RWPE1 (cell line): ENCODE data around the gene CCDC27.
A peak's percentile ranks its signal among the peaks of the same experiment; 100 is the strongest.

Source experiments
- CTCF ChIA-PET: fragments of 350-600 bp; sonication (Branson Sonifier 250); formaldehyde crosslinking; extraction: SDS; loops from one replicate; lab custom pipeline; 2021; lab: Yijun Ruan, JAX
- POLR2A ChIA-PET: fragments of 400-600 bp; formaldehyde crosslinking; extraction: SDS; loops from one replicate; lab custom pipeline; 2020; ENCODE audit warnings: antibody characterized with exemption; ENCODE audit not compliant: low non-redundant PET; lab: Yijun Ruan, JAX
- DNase-seq: peaks from one replicate; pipeline ENCODE4 v3.0.0; 2012; ENCODE audit warnings: low spot score
- H3K27ac ChIP-seq: fragments of 450-650 bp; 2 replicates; pipeline ENCODE4 v1.5.1; 2017
- TF ChIP-seq, protein P1 (sequence below): fragments of 450-650 bp; conservative IDR thresholded peaks from 2 replicates; pipeline ENCODE4 v1.5.1; 2017; ENCODE audit warnings: low read depth, mild to moderate bottlenecking

The CCDC27 gene

DNA sequence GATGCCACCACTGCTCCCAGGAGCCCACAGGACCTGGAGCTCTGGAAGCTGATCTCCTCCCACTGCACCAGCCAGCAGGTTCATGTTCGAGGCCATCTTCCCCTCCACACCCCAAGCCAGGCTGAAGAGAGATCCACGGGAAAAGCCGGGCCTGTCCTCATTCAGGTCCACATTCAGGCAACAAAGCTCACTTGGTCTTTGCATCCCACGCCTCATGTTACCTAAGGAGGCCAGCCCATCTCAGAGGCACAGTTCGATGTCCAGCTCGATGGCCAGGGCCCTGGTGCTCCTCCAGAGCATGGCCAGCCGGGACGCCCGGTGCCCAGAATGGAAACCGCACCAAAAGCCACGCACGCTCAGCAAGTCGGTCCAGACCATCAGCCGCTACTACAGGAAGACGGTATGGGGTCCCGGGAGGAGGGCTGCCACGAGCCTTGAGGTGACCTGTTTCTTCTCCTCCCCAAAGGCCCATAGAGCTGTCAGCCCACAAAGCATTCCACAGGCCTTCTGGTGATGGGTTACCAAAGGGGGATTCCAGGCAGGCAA lies at the start of gene CCDC27:
Gene CCDC27, plus strand, starts transcription at position 51 of the 546 bp plus-strand sequence. Its CDS starts 32 bp downstream, at position 83.
- ChIA-PET CTCF (no interaction called here), POLR2A (no interaction called here)
- H3K27ac ChIP-seq: no peak within 1 kb of the TSS
- no peak for DNase-seq
- TF ChIP-seq, protein P1, sequence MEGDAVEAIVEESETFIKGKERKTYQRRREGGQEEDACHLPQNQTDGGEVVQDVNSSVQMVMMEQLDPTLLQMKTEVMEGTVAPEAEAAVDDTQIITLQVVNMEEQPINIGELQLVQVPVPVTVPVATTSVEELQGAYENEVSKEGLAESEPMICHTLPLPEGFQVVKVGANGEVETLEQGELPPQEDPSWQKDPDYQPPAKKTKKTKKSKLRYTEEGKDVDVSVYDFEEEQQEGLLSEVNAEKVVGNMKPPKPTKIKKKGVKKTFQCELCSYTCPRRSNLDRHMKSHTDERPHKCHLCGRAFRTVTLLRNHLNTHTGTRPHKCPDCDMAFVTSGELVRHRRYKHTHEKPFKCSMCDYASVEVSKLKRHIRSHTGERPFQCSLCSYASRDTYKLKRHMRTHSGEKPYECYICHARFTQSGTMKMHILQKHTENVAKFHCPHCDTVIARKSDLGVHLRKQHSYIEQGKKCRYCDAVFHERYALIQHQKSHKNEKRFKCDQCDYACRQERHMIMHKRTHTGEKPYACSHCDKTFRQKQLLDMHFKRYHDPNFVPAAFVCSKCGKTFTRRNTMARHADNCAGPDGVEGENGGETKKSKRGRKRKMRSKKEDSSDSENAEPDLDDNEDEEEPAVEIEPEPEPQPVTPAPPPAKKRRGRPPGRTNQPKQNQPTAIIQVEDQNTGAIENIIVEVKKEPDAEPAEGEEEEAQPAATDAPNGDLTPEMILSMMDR: no peak

DNA sequence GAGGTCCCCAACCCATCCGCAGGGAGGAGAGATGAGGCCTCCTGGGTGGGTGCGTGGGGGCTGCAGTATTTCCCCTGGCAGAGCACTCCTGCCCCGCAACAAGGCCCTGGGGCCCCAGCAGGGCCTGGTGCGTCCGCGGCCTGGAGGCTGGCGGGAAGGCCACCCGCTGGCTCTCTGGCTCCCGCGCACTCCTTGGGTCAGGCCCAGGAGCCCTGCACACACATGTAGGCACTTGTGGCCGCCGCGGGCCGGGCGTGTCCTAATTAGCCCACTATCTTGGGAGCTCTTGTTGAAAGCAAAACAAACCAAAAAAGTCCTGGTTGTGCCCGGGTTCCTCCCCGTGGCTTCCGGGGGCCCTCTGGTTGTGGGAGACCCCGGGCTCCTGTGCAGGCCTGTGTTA lies 49.7 kb upstream of the CCDC27 start:
- TF ChIP-seq, protein P1: no peak
- POLR2A ChIA-PET: no interaction called here
- no peak for DNase-seq
- peak overlapping the region; percentile 100 for H3K27ac ChIP-seq
- CTCF ChIA-PET: interaction anchor here (0.6 to 1.6 kb wide), 6 partner anchors 9 to 56 kb away, joined by 3 to 10 read pairs (median 4); no protein-coding TSS in a partner anchor

DNA sequence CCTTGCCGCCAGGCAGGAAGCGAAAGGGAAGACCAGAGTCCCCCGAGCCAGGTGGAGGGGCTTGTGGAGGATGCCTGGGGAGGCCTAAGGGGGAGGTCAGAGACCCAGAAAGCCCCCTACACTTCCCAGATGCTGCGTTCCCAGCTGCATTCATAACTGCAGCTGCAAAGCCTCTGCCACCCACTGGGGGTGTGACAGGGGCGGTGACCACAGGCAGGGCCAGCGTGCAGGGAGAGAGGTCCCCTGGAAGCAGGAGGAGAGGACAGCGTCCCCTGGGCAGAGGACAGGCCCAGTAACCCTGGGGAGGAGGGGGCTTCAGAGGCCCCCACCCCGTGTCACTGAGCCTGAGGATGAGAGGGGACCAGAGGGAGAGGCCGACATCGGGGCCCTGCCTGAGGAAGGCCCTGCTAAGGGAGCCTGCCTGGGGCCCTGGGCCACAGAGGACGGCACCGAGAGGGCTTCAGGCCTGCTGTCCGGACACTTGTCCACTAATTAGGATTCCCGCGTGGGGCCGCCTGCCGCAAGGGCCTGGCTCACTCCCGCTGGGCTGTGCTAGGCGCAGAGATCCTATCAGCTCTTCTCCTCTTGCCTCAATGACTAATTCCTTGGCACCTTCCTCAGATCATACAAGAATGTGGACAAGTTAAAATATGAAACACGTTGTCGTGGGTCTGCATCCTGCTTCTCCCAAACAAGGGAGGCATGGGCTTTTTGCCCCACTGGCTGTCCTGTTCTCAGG lies 49.1 kb upstream of the CCDC27 start:
- no peak for DNase-seq
- TF ChIP-seq, protein P1: peak; percentile 27; the same call in 1 of the 2 replicates
- POLR2A ChIA-PET: no interaction called here
- H3K27ac ChIP-seq: peak overlapping the region; percentile 100
- CTCF ChIA-PET: interaction anchor here (0.6 to 1.6 kb wide), 6 partner anchors 8 to 1407 kb away, joined by 3 to 10 read pairs (median 4); no protein-coding TSS in a partner anchor

DNA sequence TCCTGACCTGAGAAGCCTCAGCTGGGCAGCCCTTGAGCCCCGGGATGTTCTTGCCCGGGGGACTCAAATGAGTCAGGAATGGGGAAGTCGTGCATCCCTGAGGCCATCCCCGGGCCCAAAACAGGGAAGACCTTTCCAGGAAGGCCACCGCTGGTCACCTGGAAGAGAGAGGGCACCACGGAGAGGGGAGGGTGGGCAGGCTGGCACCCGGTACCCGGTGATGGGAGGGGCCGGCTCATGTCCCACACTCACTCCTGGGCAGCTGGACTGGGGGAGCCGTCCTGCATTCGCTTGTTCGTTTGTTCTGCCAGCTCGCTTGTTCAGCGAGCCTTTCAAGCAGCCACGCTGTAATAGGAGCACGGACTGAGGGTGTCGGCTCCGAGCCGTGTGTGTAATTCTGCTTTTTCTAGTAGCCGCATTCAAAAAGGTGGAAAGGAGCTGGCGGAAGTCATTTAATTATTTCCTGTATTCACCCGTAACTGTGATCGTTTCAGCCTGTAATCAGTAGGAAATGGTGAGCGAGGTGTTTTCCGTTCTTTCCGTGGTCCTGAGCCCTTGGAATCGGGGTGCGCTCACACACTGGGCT lies 48.4 kb upstream of the CCDC27 start:
- TF ChIP-seq, protein P1: no peak
- DNase-seq: no peak
- ChIA-PET POLR2A (no interaction called here), CTCF (interaction anchor here (0.7 to 1.6 kb wide), 2 partner anchors 19 to 1407 kb away, joined by 3 to 6 read pairs; no protein-coding TSS in a partner anchor)
- peak overlapping the region; percentile 100 for H3K27ac ChIP-seq

DNA sequence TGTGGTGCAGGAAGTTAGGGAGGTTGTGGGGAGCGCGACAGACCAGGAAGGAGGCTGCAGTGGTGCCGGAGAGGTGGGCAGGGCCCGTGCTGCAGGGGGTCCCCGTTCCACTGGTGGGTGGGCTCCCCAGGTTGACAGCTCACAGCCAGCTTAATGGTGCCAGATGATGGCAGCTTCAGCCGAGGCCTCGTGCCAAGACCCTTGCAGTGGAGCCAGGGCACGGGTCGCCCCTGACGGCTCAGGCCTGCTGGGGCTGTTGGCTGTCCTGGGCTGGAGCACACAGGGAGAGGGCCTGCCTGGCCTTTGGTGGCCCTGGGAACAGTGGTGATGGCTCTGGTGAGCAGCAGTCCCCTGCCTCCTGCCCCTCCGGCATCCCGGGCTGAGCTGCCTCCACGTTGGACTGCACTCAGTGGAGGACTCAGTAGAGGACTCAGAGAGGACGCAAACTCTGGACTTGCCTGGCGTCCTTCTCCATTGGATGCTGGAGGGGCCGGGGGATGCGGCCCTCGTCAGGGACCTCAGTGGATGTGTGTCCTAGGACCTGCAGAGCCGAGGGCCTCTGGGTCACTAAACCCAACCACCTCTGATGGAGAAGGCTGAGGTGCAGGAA lies 46.8 kb upstream of the CCDC27 start:
- no peak for DNase-seq
- ChIA-PET CTCF (interaction anchor here (0.5 to 1.6 kb wide), 2 partner anchors 10 to 1890 kb away, joined by 4 to 5 read pairs; no protein-coding TSS in a partner anchor), POLR2A (no interaction called here)
- peak overlapping the region; percentile 100 for H3K27ac ChIP-seq
- TF ChIP-seq, protein P1: no peak

DNA sequence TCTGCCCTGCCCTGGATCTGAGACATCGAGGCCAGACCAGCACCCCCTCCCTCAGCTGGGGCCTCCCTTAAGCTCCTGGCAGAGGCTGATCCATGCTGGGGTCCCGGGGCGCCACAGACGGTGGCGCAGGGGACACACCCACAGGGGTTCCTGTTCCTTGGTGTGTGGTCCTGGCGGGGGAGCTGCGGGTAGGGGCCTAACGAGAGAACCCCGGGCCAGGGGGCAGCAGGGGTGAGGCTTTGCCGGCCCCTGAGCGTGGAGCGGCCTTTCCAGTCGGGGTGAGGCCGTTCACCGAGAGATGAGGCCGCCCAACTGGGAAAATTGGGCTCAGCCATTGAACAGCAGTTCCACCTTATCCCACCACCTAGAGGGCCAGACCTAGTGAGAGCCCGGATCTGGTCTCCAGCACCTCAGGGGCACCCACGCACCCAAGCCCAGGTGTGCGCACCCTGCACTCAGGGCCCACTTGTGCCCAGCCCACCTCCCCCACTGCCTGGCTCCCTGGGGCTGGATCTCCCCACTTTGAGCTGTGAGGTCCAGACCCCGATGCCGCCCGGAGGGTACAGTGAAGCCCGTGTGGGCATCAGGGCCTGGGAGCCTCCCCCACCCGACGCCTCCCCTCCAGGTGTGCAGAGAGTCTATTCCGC lies 45.5 kb upstream of the CCDC27 start:
- no peak for DNase-seq
- H3K27ac ChIP-seq: peak overlapping the region; percentile 100
- TF ChIP-seq, protein P1: no peak
- ChIA-PET POLR2A (no interaction called here), CTCF (interaction anchor here (0.6 kb wide), 1 partner anchor 22 kb away, joined by 4 read pairs; no protein-coding TSS in a partner anchor)
